ENCODE measurements around the gene ALDH2. TPM values are rescaled to one million over a fixed set of nuclear protein-coding genes. Genes with fewer than 3 reads are reported as not detected.

Gene ALDH2
- total and polyA plus RNA-seq, 10 of the 15 experiments (the other 5 are each of a cell fraction or from before 2014, with no cell fraction given) = 1.4 to 16.4 (median 8.7) TPM

GRCh38 chr12:111803851-111804250 is 37.1 kb downstream of the ALDH2 start:
- in situ Hi-C loops (cut with MboI) = no loop called here
- ChIA-PET CTCF (interaction anchor here (1.5 kb wide), 1 partner anchor 9 kb away, joined by 5 read pairs; no protein-coding TSS in a partner anchor), SMC1A (ENCODE audit: uncharacterized antibody, unreplicated experiment) (no interaction called here), POLR2A (no interaction called here), RAD21 (ENCODE audit: unreplicated experiment) (no interaction called here)
- intact Hi-C loops (cut with micrococcal nuclease; ENCODE audit: unreplicated experiment) = no loop called here
- ATAC-seq (no peak), FAIRE-seq (no peak), DNase-seq (ENCODE audit: low read depth, low spot score) (no peak)
- Histone ChIP-seq H3K9me3 (replicated peaks; ENCODE audit: control insufficient read depth, insufficient read depth, low read length) (no peaks in the 10 kb centered on the region), H3K9ac (ENCODE audit: control insufficient read depth, insufficient read depth, low read length) (no peak overlapping the region), H2AFZ (ENCODE audit: control insufficient read depth, low read depth, low read length) (no peak overlapping the region), H3K79me2 (ENCODE audit: control insufficient read depth, insufficient read depth, low read length) (no peaks in the 10 kb centered on the region), H3K4me2 (ENCODE audit: control insufficient read depth, insufficient read depth) (no peak overlapping the region), H3K4me3 (no peak overlapping the region), H4K20me1 (ENCODE audit: control insufficient read depth, insufficient read depth) (no peaks in the 10 kb centered on the region), H3K27ac (ENCODE audit: control insufficient read depth, insufficient read depth) (no peak overlapping the region), H3K4me1 (ENCODE audit: control insufficient read depth, insufficient read depth, low read length) (no peaks in the 10 kb centered on the region), H3K36me3 (ENCODE audit: control insufficient read depth in 2 of 2, insufficient read depth in 2 of 2, low read length in 1 of 2) (no peaks in the 10 kb centered on the region; a peak in 1 of 4 replicates), H3K27me3 (replicated peaks in 1 of 2; ENCODE audit: control insufficient read depth in 2 of 2, insufficient read depth in 2 of 2, low read length in 1 of 2) (no peaks in the 10 kb centered on the region)
- TF ChIP-seq NFYB (IDR thresholded peaks at IDR 0.05; ENCODE audit: insufficient read depth, low read depth, low read length) (no peak), ZNF217 (IDR thresholded peaks at IDR 0.05) (no peak), WRNIP1 (IDR thresholded peaks at IDR 0.05; ENCODE audit: borderline replicate concordance, low read depth, low read length) (no peak), CHD2 (IDR thresholded peaks at IDR 0.05; ENCODE audit: borderline replicate concordance, low read depth, low read length) (no peak), IRF3 (IDR thresholded peaks at IDR 0.05) (no peak), GABPA (IDR thresholded peaks at IDR 0.05; ENCODE audit: low read depth) (no peak), RB1 (IDR thresholded peaks at IDR 0.05; ENCODE audit: borderline replicate concordance) (no peak), BCLAF1 (IDR thresholded peaks at IDR 0.05) (no peak), BACH1 (IDR thresholded peaks at IDR 0.05; ENCODE audit: borderline replicate concordance) (no peak), MLLT1 (IDR thresholded peaks at IDR 0.05) (no peak), ZBTB4 (CRISPR knock-in tag; IDR thresholded peaks at IDR 0.05) (no peak), SKIL (IDR thresholded peaks at IDR 0.05; ENCODE audit: low read depth, poor library complexity, severe bottlenecking) (no peak), HCFC1 (IDR thresholded peaks at IDR 0.05; ENCODE audit: low read length) (no peak), CBX5 (IDR thresholded peaks at IDR 0.05; ENCODE audit: low read depth) (no peak)
- no TSS peak for BruUV-seq (replicated peaks)
- WGBS (ENCODE audit: insufficient coverage, insufficient replicate concordance, low lambda C conversion rate, missing lambda C conversion rate) = 88% methylated on average over 8 of the region's 8 CpGs

Data from GM12878 (cell line).